ENCODE data around the gene AMIGO2. TPM values are rescaled to one million over a fixed set of nuclear protein-coding genes. Genes with fewer than 3 reads are reported as not detected.
A peak's percentile ranks its signal among the peaks of the same experiment; 100 is the strongest.

AMIGO2 gene
- total and polyA plus RNA-seq, 8 donors = 1.6 to 10.5 (median 3.5) TPM

DNA sequence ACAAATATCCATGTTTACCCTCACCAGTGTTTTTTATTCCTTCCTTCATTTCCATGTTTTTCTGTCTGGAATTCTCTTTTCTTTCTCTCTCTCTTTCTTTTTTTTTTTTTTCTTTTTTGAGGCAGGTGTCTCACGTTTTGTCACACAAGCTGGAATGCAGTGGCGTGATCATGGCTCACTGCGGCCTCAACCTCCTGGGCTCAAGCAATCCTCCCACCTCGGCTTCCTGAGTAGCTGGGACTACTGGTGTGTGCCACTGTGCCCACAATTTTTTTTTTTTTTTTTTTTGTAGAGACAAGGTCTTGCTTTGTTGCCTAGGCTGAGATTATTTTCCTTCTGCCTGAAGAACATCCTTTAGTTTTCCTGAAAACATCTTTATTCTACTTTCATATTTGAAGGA, 15.0 kb upstream of the AMIGO2 start:
- no peak for DNase-seq
- no peaks in the 10 kb centered on the region for H3K9me3 ChIP-seq
- WGBS, 5 donors = 82 to 95% (median 90%) methylated on average over 4 of the region's 4 CpGs
- no peak overlapping the region for H3K4me3 ChIP-seq
- TF ChIP-seq POLR2A (IDR thresholded peaks at IDR 0.05) (no peak), EP300 (IDR thresholded peaks at IDR 0.05) (no peak), CTCF (IDR thresholded peaks at IDR 0.05) (no peak), POLR2AphosphoS5 (IDR thresholded peaks at IDR 0.05) (no peak)
- no peak overlapping the region for H3K27ac ChIP-seq
- H3K4me1 ChIP-seq = peaks cover 0 to 14% (median 7%) of the 10 kb centered on the region in 4 donors
- no peaks in the 10 kb centered on the region for H3K36me3 ChIP-seq
- no peaks in the 10 kb centered on the region for H3K27me3 ChIP-seq
- intact Hi-C loops (cut with DNase I; ENCODE audit: low total_unique reads) = no loop called here

DNA sequence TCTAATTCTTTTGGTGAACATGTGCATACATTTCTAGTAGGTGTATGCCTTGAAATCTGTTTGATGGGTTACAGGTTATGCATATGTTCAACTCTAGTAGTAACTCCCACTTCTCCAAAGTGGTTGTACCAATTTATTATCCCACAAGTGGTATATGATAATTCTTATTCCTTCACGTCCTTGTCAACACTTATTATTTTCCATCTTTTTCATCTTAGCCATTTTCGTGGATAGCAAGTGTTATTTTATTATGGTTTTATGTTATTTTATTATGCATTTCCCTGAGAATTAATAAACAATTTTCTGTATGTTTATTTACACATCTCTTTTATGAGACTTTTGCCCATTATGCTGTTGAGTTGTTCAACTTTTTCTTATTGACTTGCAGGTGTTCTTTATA, 11.2 kb upstream of the AMIGO2 start:
- no peak for DNase-seq
- Histone ChIP-seq H3K4me3 (no peak overlapping the region), H3K36me3 (no peaks in the 10 kb centered on the region), H3K9me3 (no peaks in the 10 kb centered on the region), H3K27me3 (no peaks in the 10 kb centered on the region), H3K27ac (no peak overlapping the region), H3K4me1 (peaks cover 0 to 11% (median 5%) of the 10 kb centered on the region in 4 donors)
- no peak for TF ChIP-seq CTCF (IDR thresholded peaks at IDR 0.05)
- intact Hi-C loops (cut with DNase I; ENCODE audit: low total_unique reads) = no loop called here
- WGBS, 5 donors = 86 to 97% (median 91%) methylated on average over 2 of the region's 2 CpGs

- peak overlapping the region in 3 of 5 donors; percentile 1 to 64 (median 28) for H3K27ac ChIP-seq
- no peaks in the 10 kb centered on the region for H3K36me3 ChIP-seq
- intact Hi-C loops (cut with DNase I; ENCODE audit: low total_unique reads) = no loop called here
- H3K4me3 ChIP-seq = no peak overlapping the region
- TF ChIP-seq POLR2AphosphoS5 (IDR thresholded peaks at IDR 0.05) (peak in 2 of 3 donors; percentile 11 to 21), EP300 (IDR thresholded peaks at IDR 0.05) (no peak)
- no peaks in the 10 kb centered on the region for H3K27me3 ChIP-seq
- peak in 1 of 2 donors; percentile 51 for DNase-seq
- 37 to 52% (median 42%) methylated on average over 7 of the region's 7 CpGs for WGBS, 5 donors
- no peaks in the 10 kb centered on the region for H3K9me3 ChIP-seq
- peaks cover 0 to 33% (median 9%) of the 10 kb centered on the region in 4 donors for H3K4me1 ChIP-seq
Measured at GRCh38 chr12:47088021-47088944, 8.5 kb upstream of the AMIGO2 start.

- H3K4me1 ChIP-seq = peaks cover 0 to 39% (median 12%) of the 10 kb centered on the region in 4 donors
Measured at GRCh38 chr12:47087088-47087688, 7.4 kb upstream of the AMIGO2 start.

More at GRCh38 chr12:47087088-47087688, 7.4 kb upstream of the AMIGO2 start:
- Histone ChIP-seq H3K36me3 (no peaks in the 10 kb centered on the region), H3K9me3 (no peaks in the 10 kb centered on the region), H3K4me3 (no peak overlapping the region), H3K27me3 (no peaks in the 10 kb centered on the region), H3K27ac (peak overlapping the region in 2 of 5 donors; percentile 9 to 64)
- TF ChIP-seq POLR2AphosphoS5 (IDR thresholded peaks at IDR 0.05) (no peak), CTCF (IDR thresholded peaks at IDR 0.05) (no peak), EP300 (IDR thresholded peaks at IDR 0.05) (no peak), POLR2A (IDR thresholded peaks at IDR 0.05) (no peak)
- intact Hi-C loops (cut with DNase I; ENCODE audit: low total_unique reads) = no loop called here
- WGBS, 5 donors = 53 to 71% (median 59%) methylated on average over 2 of the region's 2 CpGs
- no peak for DNase-seq

Data from stomach (tissue), 9 donors.